Upper lobe of right lung (tissue), 1 donor: ENCODE data around the gene DNAJB9. TPM values are rescaled to one million over a fixed set of nuclear protein-coding genes. Genes with fewer than 3 reads are reported as not detected.

Source experiments
- ATAC-seq: fragments of 200-7000 bp; cut with Tn5 transposase; one replicate; pipeline ENCODE4 v1.9.1; 2020; ENCODE audit warnings: mild to moderate bottlenecking, moderate library complexity
- DNase-seq: peaks from one replicate; pipeline ENCODE4 v3.0.0-alpha.2; 2020
- H3K27ac ChIP-seq: fragments of 200-600 bp; one replicate; pipeline ENCODE4 v1.8.0; 2022
- H3K27me3 ChIP-seq: fragments of 200-600 bp; one replicate; pipeline ENCODE4 v1.8.0; 2022; ENCODE audit warnings: mild to moderate bottlenecking
- H3K36me3 ChIP-seq: fragments of 200-600 bp; one replicate; pipeline ENCODE4 v1.8.0; 2022
- H3K4me1 ChIP-seq: fragments of 200-600 bp; one replicate; pipeline ENCODE4 v1.8.0; 2022
- H3K4me3 ChIP-seq: fragments of 200-600 bp; one replicate; pipeline ENCODE4 v1.8.0; 2022; ENCODE audit warnings: mild to moderate bottlenecking
- H3K9me3 ChIP-seq: fragments of 200-600 bp; one replicate; pipeline ENCODE4 v1.8.0; 2022
- CTCF ChIP-seq: fragments of 200-600 bp; IDR thresholded peaks from one replicate; pipeline ENCODE4 v1.8.0; 2022; ENCODE audit warnings: antibody characterized with exemption
- intact Hi-C: fragments of 100-400 bp; cut with DNase I; formaldehyde crosslinking; loops from one replicate; pipeline ENCODE4 v1.11.0; 2022
- total RNA-seq: library from RNA; stranded (reverse); fragmentation: NEBNext Ultra II Directional; extraction: Animal tissue kit (Norgen Biotek cat#: 25700); gene quantifications from one replicate; pipeline ENCODE4 v1.2.1, GENCODE V29; 2021
- donor health status: DM: no; HTN: yes; CAD: no; lungs with severe emphysema.

DNAJB9 gene
- total RNA-seq, 1 donor from 2014 or later = 36.5 TPM

GRCh38 chr7:108589874-108590273 is 20.2 kb downstream of the DNAJB9 start:
- H3K36me3 ChIP-seq = no peaks in the 10 kb centered on the region
- ATAC-seq = no peak
- H3K4me1 ChIP-seq = no peaks in the 10 kb centered on the region
- no peaks in the 10 kb centered on the region for H3K9me3 ChIP-seq
- H3K27me3 ChIP-seq = no peaks in the 10 kb centered on the region
- intact Hi-C loops = no loop called here
- no peak for TF ChIP-seq CTCF
- no peak for DNase-seq
- no peak overlapping the region for H3K27ac ChIP-seq
- H3K4me3 ChIP-seq = no peak overlapping the region

- no peaks in the 10 kb centered on the region for H3K27me3 ChIP-seq
- TF ChIP-seq CTCF = no peak
- no peak for DNase-seq
- no peaks in the 10 kb centered on the region for H3K9me3 ChIP-seq
- ATAC-seq = no peak
- H3K4me3 ChIP-seq = no peak overlapping the region
- intact Hi-C loops = no loop called here
- no peaks in the 10 kb centered on the region for H3K4me1 ChIP-seq
- H3K27ac ChIP-seq = no peak overlapping the region
- no peaks in the 10 kb centered on the region for H3K36me3 ChIP-seq
These were observed 20.9 kb downstream of the DNAJB9 start for GRCh38 chr7:108590606-108591005.

- H3K27ac ChIP-seq = no peak overlapping the region
- TF ChIP-seq CTCF = no peak
- no peak for ATAC-seq
- intact Hi-C loops = no loop called here
- H3K4me1 ChIP-seq = no peaks in the 10 kb centered on the region
- no peak for DNase-seq
- H3K27me3 ChIP-seq = no peaks in the 10 kb centered on the region
- H3K36me3 ChIP-seq = no peaks in the 10 kb centered on the region
- no peak overlapping the region for H3K4me3 ChIP-seq
- H3K9me3 ChIP-seq = no peaks in the 10 kb centered on the region
These were observed 23.1 kb downstream of the DNAJB9 start for GRCh38 chr7:108592646-108593201.

- no peak for ATAC-seq
- Histone ChIP-seq H3K9me3 (no peaks in the 10 kb centered on the region), H3K27ac (no peak overlapping the region), H3K27me3 (no peaks in the 10 kb centered on the region), H3K36me3 (no peaks in the 10 kb centered on the region), H3K4me3 (no peak overlapping the region), H3K4me1 (no peaks in the 10 kb centered on the region)
- no peak for TF ChIP-seq CTCF
- DNase-seq = no peak
- intact Hi-C loops = no loop called here
These were observed 26.9 kb downstream of the DNAJB9 start for GRCh38 chr7:108596560-108596959.

GRCh38 chr7:108598153-108598552 is 28.5 kb downstream of the DNAJB9 start:
- no peaks in the 10 kb centered on the region for H3K36me3 ChIP-seq
- no peak for TF ChIP-seq CTCF
- no peaks in the 10 kb centered on the region for H3K4me1 ChIP-seq
- no peak overlapping the region for H3K4me3 ChIP-seq
- H3K27me3 ChIP-seq = no peaks in the 10 kb centered on the region
- no peak overlapping the region for H3K27ac ChIP-seq
- intact Hi-C loops = no loop called here
- DNase-seq (no peak), ATAC-seq (no peak)
- no peaks in the 10 kb centered on the region for H3K9me3 ChIP-seq
